NCI-H748 (cell line): Measurements from ENCODE around the gene DPEP2NB.
"Not testable (repeated sequence)": the region's sequence is repeated elsewhere in the genome, so short reads cannot be mapped to it uniquely, and the experiment has no call there.

ENCODE experiments used
- DNase-seq: peaks from one replicate; lab custom pipeline; 2025; ENCODE audit not compliant: unreplicated experiment; lab: John Stamatoyannopoulos, UW

DPEP2NB gene

DNA sequence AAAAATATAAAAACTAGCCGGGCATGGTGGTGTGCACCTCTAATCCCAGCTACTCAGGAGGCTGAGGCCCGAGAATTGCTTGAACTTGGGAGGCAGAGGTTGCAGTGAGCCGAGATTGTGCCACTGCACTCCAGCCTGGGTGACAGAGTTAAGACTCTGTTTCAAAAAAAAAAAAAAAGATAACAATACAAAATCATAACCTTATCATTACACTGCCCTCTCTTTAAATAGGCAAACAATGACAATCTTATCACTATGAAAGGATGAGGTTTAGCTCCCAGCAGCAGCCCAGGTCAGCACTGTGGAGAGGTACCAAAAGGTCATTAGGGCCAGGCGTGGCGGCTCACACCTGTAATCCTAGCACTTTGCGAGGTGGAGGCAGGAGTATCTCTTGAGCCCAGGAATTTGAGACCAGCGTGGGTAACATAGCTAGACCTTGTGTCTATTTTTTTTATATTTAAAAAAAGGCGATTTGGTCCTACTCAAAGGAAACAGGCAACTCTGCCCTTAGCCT lies 3.5 kb upstream of the DPEP2NB start:
- DNase-seq: no peak

GRCh38 chr16:68013440-68013839 lies 2.3 kb downstream of the DPEP2NB start:
- no peak for DNase-seq

- DNase-seq: not testable (repeated sequence)
Measured at GRCh38 chr16:68009872-68010271, 5.8 kb downstream of the DPEP2NB start.

GRCh38 chr16:68009157-68009735 lies 6.5 kb downstream of the DPEP2NB start:
- no peak for DNase-seq

- no peak for DNase-seq
Measured at GRCh38 chr16:68005786-68006286, 9.9 kb downstream of the DPEP2NB start.

- DNase-seq: no peak
Measured at GRCh38 chr16:68005211-68005610, 10.5 kb downstream of the DPEP2NB start.

- no peak for DNase-seq
Measured at GRCh38 chr16:68003031-68003430, 12.7 kb downstream of the DPEP2NB start.

- no peak for DNase-seq
Measured at GRCh38 chr16:68000450-68000849, 15.3 kb downstream of the DPEP2NB start.

GRCh38 chr16:67999985-68000384 lies 15.7 kb downstream of the DPEP2NB start:
- no peak for DNase-seq

DNA sequence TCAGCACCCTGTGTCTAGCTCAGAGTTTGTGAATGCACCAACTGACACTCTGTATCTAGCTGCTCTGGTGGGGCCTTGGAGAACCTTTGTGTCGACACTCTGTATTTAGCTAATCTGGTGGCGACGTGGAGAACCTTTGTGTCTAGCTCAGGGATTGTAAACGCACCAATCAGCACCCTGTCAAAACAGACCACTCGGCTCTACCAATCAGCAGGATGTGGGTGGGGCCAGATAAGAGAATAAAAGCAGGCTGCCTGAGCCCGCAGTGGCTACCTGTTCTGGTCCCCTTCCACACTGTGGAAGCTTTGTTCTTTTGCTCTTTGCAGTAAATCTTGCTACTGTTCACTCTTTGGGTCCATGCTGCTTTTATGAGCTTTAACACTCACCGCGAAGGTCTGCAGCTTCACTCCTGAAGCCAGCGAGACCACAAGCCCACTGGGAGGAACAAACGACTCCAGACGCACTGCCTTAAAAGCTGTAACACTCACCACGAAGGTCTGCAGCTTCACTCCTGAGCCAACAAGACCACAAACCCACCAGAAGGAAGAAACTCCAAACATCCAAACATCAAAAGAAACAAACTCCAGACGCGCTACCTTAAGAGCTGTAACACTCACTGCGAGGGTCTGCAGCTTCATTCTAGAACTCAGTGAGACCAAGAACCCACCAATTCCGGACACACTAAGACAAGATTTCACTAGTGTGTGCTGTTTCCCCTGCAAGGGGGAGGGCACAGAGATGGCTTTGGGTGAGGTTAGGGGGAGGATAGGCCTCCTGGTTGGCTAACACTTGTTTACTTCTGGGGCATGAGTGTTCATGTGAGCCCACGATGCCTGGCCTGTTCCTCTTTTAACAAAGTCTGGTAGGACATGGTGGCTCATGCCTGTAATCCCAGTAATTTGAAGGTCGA lies 16.7 kb downstream of the DPEP2NB start, which contains the start of gene DPEP2:
Gene DPEP2, minus strand, starts transcription at position 706 of the 910 bp plus-strand sequence. CDS start 6,272 bp downstream, outside the sequence.
- DNase-seq: not testable (repeated sequence)

DNA sequence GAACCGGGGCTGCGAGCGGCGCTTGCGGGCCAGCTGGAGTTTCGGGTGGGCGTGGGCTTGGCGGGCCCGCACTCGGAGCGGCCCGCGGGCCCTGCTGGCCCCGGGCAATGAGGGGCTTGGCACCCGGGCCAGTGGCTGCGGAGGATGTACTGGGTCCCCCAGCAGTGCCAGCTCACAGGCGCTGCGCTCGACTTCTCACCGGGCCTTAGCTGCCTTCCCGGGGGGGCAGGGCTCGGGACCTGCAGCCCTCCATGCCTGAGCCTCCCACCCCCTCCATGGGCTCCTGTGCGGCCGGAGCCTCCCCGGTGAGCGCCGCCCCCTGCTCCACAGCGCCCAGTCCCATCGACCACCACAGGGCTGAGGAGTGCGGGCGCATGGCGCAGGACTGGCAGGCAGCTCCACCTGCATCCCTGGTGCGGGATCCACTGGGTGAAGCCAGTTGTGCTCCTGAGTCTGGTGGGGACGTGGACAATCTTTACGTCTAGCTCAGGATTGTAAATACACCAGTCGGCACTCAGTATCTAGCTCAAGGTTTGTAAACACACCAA lies 17.4 kb downstream of the DPEP2NB start:
- not testable (repeated sequence) for DNase-seq

GRCh38 chr16:67996666-67997065 lies 19.0 kb downstream of the DPEP2NB start:
- no peak for DNase-seq

- DNase-seq: no peak
Measured at GRCh38 chr16:67995423-67995822, 20.3 kb downstream of the DPEP2NB start.

DNA sequence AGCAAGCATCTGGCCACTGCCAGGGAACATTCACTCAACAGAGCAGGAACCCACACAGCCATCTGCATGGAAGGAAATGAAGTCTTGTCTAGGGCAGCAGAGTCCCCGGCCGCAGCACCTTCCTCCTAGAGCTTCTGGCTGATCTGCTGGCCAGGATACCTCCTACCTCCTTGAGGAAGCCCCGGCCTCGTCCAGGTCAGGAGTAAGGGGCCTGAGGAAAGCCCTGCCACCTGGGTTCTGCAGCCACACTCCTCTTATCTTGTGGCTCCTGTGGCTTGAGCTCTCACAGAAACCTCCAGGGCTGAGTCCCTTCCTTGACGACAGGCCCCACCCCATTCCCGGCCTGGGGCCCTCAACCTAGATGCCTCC lies 21.7 kb downstream of the DPEP2NB start:
- DNase-seq: not testable (repeated sequence)

- DNase-seq: peak; percentile 56
Measured at GRCh38 chr16:67993207-67994039, 22.3 kb downstream of the DPEP2NB start.

GRCh38 chr16:67992661-67993206 lies 23.0 kb downstream of the DPEP2NB start:
- no peak for DNase-seq

DNA sequence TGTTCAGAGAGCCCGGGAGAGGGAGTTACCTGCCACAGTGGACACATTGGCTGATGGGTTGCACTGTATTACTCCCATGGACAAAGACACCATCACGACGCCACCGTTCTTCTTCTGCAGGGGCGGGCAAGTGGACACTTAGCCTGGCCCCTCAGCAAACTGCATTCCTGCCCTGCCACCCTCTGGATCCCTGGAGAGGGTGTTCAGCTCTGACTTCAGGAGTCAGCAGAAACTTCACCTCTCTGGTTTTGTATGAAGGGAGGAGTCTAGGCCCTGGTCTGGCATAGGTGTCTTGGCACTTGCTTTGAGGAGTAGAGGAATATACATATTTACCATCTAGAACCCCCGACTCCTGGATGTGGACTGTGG lies 25.7 kb downstream of the DPEP2NB start:
- DNase-seq: no peak

DNA sequence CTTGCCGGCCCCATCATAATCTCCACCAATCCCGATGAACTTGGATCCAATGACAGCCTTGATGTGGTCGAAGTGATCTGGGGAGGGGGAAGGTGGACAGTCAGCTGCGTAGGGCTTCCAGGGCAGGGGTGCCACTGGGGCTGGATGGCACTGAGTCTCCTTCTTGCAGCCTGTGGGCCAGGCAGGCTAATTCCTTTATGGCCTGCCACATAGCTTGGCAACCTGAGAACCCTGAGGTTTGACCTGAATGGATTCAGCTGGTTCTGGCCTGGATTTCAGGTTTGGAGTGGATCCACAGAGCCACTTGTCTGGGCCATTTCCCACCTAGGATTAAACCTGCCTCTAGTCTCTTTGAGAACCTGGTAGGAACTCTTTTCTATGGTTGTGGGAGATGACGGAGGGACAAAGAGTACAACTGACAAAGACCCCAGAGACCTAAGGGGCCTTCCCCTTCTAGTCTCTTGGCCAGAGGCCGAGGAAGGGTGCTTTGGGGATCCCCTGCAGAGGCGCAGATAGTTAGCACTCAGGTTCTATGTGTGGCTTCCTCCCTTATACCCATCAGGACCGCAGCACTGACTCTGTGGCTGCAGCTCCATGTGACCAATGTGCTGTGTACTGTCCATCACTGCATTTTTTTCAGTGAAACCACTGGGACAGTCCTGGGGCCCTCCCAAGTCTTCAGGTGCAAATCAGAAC lies 26.2 kb downstream of the DPEP2NB start:
- DNase-seq: no peak

- DNase-seq: no peak
Measured at GRCh38 chr16:67988675-67989074, 27.0 kb downstream of the DPEP2NB start.
